KOPT-K1 (cell line): ENCODE data around the gene DSCAM.

Experiments
- H3K27ac ChIP-seq: fragments of 200-600 bp; sonication (generic); 2 replicates; pipeline ENCODE4 v1.5.1; 2016; ENCODE audit warnings: antibody characterized with exemption, mild to moderate bottlenecking, low read depth, low read length; ENCODE audit not compliant: poor library complexity, severe bottlenecking
- H3K36me3 ChIP-seq: fragments of 200-600 bp; sonication (generic); 2 replicates; pipeline ENCODE4 v1.5.1; 2017; ENCODE audit warnings: antibody characterized with exemption, mild to moderate bottlenecking, low read length, moderate library complexity; ENCODE audit not compliant: insufficient read depth
- H3K9me3 ChIP-seq: fragments of 200-600 bp; sonication (generic); 2 replicates; pipeline ENCODE4 v1.5.1; 2017; ENCODE audit warnings: antibody characterized with exemption, low read length, mild to moderate bottlenecking; ENCODE audit not compliant: insufficient read depth, poor library complexity, severe bottlenecking

Gene DSCAM

GRCh38 chr21:40568807-40569206 lies 278.2 kb downstream of the DSCAM start:
- H3K36me3 ChIP-seq = no peaks in the 10 kb centered on the region
- H3K27ac ChIP-seq = no peak overlapping the region
- H3K9me3 ChIP-seq = peaks cover 8% of the 10 kb centered on the region

DNA sequence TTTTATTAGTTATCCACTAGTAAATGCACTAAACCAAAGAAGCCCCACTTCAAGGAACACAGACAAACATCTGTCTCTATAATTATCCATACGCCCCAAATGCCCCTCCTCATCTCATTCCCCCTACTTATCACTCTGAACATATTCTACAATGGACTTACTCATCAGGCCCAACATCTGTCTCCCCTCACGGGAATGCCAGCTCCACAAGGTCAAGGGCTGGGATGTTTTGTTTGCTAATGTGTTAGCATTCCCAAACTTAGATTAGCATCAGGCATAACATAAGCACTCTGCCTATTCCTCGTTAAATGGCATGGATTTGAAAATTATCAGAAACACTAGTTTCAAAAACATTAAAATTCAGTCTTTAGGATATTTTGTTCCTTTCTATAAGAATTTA lies 279.5 kb downstream of the DSCAM start:
- H3K36me3 ChIP-seq = no peaks in the 10 kb centered on the region
- H3K27ac ChIP-seq = no peak overlapping the region
- peaks cover 8% of the 10 kb centered on the region for H3K9me3 ChIP-seq

- H3K9me3 ChIP-seq = peaks cover 8% of the 10 kb centered on the region
- no peak overlapping the region for H3K27ac ChIP-seq
- no peaks in the 10 kb centered on the region for H3K36me3 ChIP-seq
These were observed 280.5 kb downstream of the DSCAM start for GRCh38 chr21:40566486-40566885.

DNA sequence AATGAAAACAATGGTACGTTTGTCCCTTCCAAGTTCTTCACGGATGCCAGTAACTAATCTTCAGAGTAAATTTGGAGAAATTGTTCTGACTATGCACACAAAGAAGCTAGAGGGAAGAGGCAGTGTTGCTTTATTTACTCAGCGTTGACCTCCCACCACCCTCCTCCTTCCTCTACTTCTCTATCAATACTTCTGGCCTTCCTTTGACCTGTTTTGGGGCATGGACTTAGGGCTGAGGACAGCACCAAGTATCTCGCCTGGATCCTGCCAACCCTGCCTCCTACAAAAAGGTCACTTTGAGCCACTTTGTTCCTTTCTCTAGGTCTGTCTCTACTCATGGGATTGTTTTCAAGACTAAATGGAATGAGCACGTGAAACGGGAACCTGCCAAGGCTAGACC lies 282.6 kb downstream of the DSCAM start:
- Histone ChIP-seq H3K36me3 (no peaks in the 10 kb centered on the region), H3K9me3 (no peaks in the 10 kb centered on the region), H3K27ac (no peak overlapping the region)

DNA sequence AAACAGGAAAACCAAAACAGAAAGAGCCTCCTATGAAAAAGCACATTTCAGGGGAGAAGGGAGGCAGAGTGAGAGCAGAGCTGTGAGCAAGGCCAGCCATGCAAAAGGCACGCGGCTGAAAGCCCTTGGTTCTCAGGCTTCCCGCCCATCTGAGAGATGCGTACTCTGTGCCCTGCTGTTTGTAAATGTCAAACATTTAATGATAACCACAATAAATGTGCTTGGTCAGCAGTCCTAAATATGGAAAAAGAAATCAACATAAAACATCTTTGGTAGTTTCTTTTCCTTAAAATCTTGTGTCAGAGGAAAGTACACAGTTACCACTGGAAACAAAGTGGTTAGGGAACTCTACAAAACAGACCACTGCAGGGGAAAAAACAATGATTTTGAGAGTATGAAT lies 283.1 kb downstream of the DSCAM start:
- H3K36me3 ChIP-seq = no peaks in the 10 kb centered on the region
- no peaks in the 10 kb centered on the region for H3K9me3 ChIP-seq

GRCh38 chr21:40562242-40563002 lies 284.5 kb downstream of the DSCAM start:
- no peaks in the 10 kb centered on the region for H3K9me3 ChIP-seq
- H3K36me3 ChIP-seq = no peaks in the 10 kb centered on the region
- H3K27ac ChIP-seq = no peak overlapping the region

More for the DNA sequence above, 283.1 kb downstream of the DSCAM start:
- no peak overlapping the region for H3K27ac ChIP-seq

DNA sequence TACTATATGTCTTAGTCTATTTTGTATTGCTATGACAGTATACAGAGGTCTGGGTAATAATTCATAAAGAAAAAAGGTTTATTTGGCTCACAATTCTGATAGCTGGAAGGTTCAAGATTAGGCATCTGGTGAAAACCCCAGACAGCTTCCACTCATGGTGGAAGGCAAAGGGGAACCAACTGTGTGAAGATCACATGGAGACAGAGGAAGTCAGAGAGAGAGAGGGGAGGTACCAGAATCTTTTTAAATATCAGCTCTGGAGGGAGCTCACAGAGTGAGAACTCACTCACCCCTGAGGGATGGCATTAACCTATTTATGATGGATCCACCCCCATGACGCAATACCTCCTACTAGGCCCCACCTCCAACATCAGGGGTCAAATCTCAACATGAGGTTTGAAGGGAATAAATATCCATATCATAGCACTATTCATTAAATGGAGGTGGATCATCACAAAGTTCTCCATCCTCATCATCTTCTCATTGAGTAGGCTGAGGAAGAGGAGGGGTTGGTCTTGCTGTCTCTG lies 290.5 kb downstream of the DSCAM start:
- Histone ChIP-seq H3K27ac (no peak overlapping the region), H3K9me3 (no peaks in the 10 kb centered on the region), H3K36me3 (no peaks in the 10 kb centered on the region)

DNA sequence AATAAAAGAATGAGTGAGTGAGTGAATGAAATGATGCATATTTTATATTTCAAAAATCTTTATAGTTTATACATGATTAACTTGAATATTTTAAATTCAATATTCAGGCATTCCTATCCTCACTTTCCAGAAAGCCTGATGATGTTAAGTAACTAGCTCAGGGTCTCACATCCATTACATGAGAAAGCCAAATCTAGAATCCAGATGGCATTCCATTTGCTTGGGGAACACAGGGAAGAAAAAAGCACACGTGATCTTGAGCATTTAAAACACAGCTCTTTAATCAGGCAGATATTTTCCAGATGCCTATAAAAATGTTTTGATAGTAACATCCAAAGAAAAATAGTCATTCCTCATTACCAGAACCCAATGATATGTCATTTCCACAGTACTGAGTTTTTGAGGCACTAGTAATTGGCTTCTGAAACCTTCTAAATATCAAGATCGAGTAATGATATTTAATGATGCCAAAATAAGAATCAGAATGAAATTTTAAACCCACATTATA lies 291.9 kb downstream of the DSCAM start:
- Histone ChIP-seq H3K36me3 (no peaks in the 10 kb centered on the region), H3K27ac (no peak overlapping the region)

DNA sequence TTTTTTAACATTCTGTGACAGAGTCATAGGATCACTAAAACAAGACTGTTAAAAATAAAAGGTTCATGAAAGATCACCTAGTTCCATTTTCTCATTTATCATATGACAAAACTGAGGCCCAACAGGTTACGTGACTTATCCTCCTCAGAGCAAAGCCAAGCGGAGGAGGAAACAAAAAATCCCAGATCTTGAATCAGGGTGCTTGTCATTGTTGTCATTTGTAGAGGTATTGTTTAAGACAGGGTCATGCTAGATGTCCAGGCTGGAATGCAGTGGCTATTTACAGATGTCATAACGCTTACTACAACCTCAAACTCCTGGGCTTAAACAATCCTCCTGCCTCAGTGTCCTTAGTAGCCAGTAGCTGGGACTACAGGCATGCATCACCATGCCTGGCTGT lies 293.2 kb downstream of the DSCAM start:
- Histone ChIP-seq H3K9me3 (no peaks in the 10 kb centered on the region), H3K36me3 (no peaks in the 10 kb centered on the region), H3K27ac (no peak overlapping the region)

More for the DNA sequence above, 291.9 kb downstream of the DSCAM start:
- no peaks in the 10 kb centered on the region for H3K9me3 ChIP-seq

GRCh38 chr21:40547906-40548513 lies 298.9 kb downstream of the DSCAM start:
- H3K27ac ChIP-seq = no peak overlapping the region
- H3K36me3 ChIP-seq = no peaks in the 10 kb centered on the region
- H3K9me3 ChIP-seq = no peaks in the 10 kb centered on the region

- no peak overlapping the region for H3K27ac ChIP-seq
- H3K9me3 ChIP-seq = no peaks in the 10 kb centered on the region
These were observed 300.3 kb downstream of the DSCAM start for GRCh38 chr21:40546647-40547046.

DNA sequence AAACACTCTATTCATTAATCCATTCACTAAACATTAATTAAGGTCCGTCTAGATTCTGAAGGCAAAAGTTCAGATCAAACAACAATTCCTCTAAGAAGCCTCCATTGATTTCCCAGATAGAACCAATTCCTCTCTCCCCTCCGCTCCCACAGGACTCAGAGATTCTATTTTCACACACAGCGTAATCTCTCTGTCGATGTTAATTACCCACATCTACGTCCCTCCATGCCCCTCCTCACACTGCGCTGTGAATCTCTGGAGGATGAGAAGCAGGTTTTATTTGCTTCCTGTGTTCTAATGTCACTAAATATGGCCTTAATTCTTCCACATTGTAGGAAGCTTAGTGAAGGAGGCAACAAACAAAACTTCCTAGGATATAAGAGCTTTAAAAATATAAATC lies 306.7 kb downstream of the DSCAM start:
- no peak overlapping the region for H3K27ac ChIP-seq
- H3K36me3 ChIP-seq = no peaks in the 10 kb centered on the region
- no peaks in the 10 kb centered on the region for H3K9me3 ChIP-seq

More at GRCh38 chr21:40546647-40547046, 300.3 kb downstream of the DSCAM start:
- no peaks in the 10 kb centered on the region for H3K36me3 ChIP-seq

DNA sequence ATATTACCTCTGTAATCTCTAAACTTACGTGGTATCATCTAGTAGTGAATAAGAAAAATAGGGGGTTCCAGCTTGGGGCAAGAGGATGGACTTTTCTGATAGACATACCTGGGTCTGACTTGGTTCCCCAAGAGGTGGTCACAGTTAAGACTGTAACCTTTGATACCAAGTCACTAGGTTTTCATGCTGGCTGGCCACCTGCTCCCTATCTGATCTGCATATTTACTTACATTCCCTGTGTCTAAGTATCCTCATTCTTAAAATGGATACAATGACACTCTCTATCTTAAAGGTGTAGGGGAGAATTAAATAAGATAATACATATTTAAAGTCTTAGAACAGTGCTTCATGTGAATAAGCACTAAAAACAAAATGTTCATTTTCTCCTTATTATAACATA lies 312.1 kb downstream of the DSCAM start:
- no peak overlapping the region for H3K27ac ChIP-seq
- no peaks in the 10 kb centered on the region for H3K9me3 ChIP-seq
- no peaks in the 10 kb centered on the region for H3K36me3 ChIP-seq

GRCh38 chr21:40531431-40532110 lies 315.4 kb downstream of the DSCAM start:
- H3K9me3 ChIP-seq = no peaks in the 10 kb centered on the region
- H3K36me3 ChIP-seq = no peaks in the 10 kb centered on the region

DNA sequence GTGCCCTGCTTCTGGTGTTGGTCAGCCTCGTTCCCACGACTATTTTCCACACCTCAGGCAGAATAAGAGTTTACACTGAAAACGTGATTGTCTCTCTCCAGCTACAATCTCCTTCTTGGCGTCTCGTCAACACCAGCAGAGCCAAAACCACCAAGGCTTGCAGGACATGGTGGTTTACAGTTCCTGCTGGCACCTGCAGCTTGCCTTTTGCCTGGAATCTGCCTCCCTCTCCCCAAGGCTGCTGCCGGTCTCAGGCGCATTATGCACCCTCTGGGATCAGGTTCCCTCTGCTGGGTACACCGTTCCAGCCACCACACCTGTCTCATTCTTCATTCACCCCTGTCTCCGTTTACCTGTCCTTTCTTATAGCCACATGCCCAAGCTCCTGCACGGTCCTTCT lies 315.9 kb downstream of the DSCAM start:
- no peaks in the 10 kb centered on the region for H3K9me3 ChIP-seq
- H3K27ac ChIP-seq = no peak overlapping the region
- H3K36me3 ChIP-seq = no peaks in the 10 kb centered on the region

More at GRCh38 chr21:40531431-40532110, 315.4 kb downstream of the DSCAM start:
- no peak overlapping the region for H3K27ac ChIP-seq
